Measurements from ENCODE around the gene RNASE9.
A peak's percentile ranks its signal among the peaks of the same experiment; 100 is the strongest.
"Not testable (repeated sequence)": the region's sequence is repeated elsewhere in the genome, so short reads cannot be mapped to it uniquely, and the experiment has no call there.

The RNASE9 gene

DNA sequence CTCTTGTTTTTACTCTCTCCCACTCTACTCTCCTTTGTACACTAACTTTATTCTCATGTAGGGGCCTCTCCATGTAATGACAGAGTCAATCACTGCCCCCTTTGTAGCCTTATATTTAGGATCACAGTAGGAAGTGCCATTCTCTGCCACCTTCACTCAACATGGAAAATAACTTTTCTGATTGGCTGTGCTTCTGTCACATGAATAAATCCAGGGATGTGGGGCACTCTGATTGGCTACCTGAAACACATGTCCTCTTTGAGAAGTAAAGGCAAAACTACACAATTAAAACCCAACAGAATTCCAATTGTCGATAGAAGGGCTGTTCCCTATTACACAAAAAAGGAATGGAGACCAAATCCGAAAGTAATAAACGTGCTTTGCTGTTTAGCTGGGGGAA, at the start of gene RNASE9:
Gene RNASE9, minus strand, starts transcription at position 87 of the 400 bp plus-strand sequence.
- DNase-seq = no peak

DNA sequence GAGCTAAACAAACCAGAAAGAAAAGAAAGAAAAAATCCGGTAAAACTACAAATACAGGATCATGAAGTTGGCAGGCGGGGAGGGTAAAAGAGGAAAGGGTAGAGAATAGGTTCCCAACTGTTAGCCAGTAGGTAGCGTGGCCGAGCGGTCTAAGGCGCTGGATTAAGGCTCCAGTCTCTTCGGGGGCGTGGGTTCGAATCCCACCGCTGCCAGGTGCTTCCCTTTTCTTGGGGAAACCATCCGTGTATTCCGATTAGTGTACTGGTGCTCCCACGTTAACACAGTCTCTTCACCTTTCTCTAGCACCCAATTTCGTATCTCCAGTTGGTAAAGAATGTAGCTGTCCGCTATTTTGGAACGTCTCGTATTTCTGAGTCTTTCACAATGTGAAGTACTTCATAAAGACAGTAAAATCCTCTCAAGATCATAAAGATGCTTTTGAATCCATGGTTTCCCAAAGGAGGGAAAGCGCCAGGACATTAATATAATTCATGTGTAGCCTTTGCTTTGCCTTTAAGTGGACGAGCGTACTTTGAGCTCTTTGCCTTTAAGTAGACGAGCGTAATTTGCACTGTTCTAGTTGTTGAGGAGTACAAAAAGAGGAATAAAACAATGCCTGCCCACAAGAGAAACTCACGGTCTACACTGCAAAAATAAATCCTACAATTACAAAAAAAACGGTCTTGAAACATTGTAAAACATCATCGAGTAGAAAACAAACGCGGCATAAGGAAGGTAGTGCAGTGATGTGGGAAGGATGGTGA, 49.3 kb upstream of the RNASE9 start:
- DNase-seq = no peak

DNA sequence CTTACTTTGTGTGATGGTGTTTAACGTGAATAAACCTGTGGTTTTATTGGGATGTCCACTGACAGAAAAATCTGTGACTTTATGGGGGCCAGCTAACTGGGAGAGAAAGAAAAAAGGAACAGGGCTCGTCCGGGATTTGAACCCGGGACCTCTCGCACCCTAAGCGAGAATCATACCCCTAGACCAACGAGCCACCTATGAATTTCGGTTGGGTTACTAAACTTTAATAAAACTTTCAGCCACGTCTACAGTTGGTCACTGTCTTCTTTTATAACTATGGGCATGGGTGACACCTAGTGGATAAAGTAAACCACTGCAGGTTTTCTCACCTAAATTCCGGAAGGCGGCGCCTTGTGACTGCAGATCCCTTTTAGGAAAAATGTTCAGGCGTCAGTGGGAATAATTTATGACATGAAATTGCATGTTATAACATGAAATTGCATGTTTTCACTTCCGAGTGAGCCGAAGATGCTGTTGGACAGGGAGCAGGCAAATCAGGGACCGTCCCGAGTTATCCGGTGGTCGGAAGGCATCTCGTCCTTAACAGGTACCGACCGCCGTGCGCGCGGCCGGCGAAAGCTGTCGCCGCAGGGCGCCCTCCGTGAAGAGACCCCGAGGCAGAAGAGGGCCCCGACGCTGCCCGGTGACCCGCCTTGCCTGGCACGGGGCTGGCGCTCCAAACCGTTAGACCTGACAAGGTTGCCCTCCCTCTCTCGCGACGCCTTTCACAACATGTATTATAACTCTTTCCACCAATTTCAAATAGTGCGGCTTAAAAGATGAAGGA, 48.6 kb upstream of the RNASE9 start:
- DNase-seq = peak; percentile 57

DNA sequence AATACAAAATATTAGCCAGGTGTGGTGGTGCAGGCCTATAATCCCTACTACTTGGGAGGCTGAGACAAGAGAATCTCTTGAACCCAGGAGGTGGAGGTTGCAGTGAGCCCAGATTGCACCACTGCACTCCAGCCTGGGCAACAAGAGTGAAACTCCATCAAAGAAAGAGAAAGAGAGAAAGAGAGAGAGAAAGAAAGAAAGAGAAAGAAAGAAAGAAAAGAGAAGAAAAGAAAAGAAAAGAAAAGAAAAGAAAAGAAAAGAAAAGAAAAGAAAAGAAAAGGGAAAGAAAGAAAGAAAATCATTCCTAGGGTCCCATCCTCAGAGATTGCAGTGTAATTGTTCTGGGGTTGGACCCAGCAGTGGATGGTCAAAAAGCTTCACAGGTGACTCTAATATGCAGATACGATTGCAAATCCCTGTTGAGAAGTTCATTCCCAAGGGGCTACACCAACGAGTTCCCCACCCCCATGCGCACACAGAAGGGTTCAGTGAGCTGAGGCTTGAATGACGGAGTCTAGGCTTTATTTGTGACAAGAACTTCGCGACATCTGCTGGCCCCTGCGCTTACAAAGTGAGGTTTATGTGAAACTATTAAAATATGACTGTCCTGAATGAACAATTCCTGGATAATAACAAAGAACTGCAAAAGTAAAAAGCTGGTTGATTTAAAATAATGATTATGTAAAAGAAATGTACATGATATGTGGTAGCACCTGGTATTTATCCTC, 47.7 kb upstream of the RNASE9 start:
- no peak for DNase-seq

DNA sequence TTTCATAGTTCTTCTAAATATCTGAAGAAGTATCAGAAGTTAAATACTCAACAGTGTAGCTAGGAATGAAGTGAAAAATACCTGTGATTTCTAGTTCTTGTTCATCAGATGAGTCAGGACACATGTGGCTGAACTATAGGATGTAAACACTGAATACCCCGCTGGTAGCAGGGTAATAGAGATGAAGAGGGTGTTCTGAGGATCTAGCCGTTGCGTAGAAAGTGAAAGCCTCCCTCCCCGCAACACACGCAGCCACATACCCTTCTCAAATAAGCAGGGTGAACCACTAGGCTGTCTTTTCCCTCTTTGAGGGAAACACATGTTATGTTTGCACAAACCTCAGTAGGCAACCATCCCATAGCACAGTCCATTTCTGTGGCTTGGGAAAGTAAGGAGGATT, 46.8 kb upstream of the RNASE9 start:
- DNase-seq = no peak

DNA sequence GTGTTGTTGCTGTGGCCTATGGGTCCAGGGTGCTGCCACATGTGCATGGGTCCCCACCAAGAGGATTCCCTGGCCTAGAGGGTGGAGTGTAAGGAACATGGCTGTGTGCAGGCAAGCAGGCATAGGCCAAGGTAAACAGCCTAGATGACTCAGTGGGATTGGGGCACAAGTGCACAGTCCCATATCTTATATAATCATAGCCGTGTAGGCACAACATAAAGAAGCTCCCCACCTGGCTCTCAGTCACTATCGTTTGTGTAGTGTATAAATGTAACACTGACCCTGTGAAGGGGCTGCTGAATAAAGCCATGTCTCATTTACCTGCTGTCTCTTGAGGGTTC, 46.0 kb upstream of the RNASE9 start:
- no peak for DNase-seq

DNA sequence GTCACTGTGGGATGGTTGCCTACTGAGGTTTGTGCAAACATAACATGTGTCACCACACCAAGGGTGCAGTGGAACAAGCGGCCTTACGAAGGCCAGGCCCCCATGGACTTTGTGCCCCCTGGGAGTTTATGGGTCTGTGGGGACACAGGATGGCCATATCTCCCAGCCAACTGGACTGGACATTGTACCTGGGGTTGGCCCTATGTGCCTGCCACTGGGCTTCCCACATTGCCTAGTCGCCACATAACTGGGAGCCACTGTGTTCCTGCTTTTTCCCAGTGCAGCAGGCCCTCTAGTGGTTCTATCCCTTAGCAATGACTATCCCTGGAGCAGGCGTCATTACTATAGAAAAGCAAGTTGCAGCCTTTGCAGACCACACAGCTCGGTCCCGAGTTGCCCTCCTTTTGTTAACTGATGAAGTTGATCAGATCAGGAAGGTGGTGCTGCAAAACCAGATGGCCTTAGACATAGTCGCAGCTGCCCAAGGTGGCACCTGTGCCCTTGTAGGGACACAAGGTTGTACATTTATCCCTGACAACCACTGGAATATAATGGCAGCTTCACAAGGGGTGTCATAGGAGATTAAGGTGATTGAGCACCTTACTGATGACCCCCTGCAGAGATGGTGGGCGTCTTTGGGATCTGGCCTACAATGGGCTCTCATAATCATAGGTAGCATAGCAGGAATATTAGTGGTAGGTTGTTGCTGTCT, 45.5 kb upstream of the RNASE9 start:
- DNase-seq = no peak

DNA sequence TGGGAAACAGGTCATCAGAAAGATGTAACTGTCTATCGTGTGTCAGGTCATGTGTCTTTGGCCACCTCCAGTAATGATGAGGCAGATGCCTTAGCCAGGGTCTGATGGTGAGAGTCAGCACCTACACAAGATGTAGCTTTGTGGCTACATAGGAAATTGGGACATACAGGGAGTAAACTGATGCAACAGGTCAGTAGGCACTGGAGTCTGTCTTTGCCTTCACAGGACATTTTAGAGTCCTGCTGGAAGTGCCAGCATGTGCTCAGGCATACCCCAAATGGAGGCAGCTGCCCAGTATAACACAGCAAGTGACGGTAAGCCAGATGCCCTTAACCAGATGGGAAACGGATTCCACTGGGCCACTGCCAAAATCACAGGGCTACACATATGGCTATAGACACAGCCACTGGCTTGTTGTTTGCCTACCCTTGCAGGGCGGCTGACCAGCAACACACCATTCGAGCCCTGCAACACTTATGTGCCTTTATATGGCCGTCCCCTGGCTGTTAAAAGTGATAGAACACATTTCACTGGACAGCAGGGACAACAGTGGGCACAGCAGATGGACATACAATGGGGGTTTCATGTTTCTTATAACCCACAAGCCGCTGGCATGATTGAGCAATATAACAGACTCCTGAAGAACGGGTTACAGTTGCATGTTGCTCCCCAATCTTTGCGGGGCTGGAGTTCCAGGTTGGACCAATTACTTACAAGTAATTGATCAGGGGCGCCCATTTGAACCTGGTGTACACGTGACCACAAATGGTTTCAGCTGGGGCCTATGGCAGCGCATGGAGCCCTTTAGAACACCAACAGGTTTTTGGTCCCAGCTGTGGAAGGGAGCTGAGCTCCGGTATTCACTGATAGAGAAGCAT, 43.2 kb upstream of the RNASE9 start:
- no peak for DNase-seq

DNA sequence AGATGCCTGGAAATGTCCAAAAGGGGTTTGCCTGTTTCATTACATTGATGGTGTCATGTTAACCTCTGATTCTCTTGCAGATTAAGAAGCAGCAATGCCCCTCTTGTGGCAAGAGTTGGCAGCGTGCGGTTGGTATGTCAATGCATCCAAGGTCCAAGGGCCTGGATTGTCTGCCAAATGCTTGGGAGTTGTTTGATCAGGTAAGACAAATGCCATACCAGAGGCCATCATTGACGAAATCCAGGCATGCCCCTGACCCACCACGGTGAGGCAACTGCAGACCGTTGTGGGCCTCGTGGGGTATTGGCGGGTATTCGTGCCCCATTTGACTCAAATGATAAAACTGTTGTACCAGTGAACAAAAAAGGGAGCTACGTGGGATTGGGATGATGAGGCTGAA, 41.7 kb upstream of the RNASE9 start:
- DNase-seq = no peak

DNA sequence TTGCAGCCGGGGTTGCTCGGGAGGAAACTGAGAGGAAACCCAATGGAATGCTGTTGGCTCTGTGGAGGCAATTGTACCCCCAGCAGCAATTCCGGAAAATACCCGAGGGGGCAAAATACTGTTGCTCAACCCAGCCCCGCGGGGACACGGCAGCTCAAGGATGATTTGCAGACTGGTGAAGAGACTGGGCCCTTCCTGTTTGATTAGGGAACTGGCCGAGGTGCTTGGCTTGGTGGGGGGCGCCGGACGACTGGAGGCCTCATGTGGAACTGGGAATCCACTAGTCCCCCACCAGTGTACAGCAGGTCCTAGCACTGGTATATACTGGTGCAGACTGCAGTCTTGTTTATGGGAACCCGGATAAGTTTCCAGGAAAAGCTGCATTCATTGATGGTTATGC, 40.7 kb upstream of the RNASE9 start:
- DNase-seq = no peak

DNA sequence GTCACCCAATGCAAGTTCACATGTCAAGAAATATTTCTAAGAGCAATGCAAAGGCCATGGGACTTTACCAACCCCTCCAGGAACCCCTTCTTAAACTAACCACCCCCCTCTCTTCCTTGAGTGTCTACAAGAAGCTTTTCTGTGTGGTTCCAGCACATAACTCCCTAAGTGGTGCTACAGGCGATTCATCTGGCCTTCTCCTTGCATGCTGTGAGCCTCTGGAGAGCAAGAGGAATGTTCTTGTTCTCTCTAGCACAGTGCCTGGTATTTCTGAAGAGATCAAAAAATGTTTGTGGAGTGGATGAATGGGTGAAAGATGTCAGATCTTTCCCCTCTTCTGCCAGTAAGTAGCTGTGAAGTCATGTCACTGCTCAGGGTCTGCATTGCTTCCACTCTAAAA, 36.3 kb upstream of the RNASE9 start:
- DNase-seq = no peak

DNA sequence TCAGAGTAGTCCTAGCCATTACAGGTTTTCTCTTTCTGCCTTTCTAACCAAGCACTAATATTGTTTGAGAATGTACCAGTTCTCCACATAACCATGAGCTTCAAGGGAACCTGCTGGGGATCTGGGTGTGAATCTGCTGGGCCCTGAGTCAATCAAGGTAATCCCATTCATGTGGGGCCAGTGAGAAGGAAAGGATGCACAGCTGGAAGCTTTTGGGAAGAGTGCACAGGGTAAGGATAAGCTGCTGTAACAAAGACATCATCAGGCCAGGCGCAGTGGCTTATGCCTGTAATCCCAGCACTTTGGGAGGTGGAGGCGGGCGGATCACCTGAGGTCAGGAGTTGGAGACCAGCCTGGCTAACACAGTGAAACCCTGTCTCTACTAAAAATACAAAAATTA, 34.9 kb upstream of the RNASE9 start:
- DNase-seq = not testable (repeated sequence)

DNA sequence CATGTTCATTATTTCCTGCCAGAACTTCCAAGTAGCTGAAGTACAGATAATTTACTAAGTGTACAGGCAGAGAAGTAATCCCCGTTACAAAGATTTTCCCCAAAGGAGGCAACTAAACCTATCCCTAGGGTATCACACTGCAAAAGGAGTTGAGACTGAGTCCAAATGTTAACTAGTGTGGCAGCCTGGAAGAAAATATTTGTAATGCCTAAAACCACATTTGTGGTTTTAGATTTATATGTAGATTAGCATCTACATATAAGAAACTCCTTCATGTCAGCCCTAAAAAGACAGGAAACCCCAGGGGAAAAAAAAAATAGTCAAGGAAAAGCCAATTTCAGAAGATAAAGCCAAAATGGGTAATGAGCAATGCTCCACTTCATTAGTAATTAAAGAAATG, 31.7 kb upstream of the RNASE9 start:
- DNase-seq = no peak

DNA sequence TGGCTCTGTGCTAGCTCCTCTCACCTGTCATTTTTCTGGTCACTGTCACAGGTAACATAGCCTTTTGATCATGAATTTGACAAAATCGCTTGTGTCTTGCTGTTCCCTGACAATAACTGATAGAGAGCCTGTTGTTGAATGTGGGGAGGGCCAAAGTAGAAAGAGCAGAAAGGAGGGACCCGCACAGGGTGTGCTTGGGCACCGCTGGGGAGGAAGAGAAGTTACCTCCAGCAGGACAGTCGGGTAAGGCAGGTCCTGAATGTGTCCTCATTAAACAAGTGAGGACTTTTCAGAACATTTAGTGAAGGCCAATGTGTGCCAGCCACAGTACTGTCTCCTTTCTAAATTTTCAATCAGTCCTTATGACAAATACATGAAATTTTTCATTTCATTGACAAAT, 30.4 kb upstream of the RNASE9 start, which contains the start of gene RNASE12:
Gene RNASE12, minus strand, starts transcription at position 142 of the 400 bp plus-strand sequence. CDS start 653 bp downstream, outside the sequence.
- no peak for DNase-seq

DNA sequence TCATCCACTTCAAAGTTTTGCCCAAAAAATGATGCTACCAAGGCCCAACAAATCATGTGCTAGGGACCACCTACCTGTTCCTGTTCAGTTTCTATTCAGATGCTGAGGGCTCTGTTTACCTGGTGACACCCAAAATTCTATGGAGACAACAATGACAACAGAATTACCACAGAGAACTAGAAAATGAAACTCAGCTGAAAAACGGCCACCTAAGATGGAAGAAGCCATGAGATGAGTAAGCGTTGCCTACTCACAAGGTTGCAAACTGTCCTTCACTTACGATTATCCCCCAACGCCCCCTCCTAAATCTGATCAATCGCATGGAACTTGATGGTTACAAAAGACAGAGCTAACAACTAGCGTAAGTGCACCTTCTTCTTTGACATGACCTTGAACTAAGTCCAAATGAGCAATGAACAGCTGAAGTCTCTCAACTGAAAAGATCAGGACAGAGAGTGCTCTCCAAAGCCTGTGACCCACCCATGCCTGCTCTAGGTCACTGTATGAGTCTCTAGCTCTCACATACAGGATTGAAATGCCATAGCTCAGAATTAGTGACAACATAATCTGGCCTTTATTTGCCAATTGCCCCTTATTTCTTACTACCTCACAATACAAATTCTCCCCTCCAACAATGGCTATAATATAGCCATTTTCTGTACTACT, 26.8 kb upstream of the RNASE9 start, which contains the start of gene RNASE11:
Gene RNASE11, minus strand, starts transcription at position 513 of the 666 bp plus-strand sequence.
- no peak for DNase-seq

DNA sequence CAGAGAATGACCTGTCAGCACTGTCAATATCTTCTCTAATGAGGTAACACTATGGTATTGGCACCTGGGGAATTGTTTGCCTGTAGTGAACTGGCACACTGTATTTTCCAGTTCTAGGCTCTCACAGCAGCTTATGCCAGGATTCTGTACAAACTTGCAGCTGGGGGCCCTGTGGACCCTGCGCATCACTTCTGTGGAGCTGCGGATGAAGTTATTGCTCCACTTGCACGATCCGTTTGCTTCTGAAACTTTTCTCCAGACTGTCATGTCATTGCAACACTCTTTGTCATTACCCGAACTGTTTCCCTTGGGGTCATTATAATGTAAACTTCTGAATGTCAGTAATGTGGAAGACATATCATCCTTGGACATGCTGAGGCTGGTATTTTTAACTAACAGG, 23.1 kb upstream of the RNASE9 start:
- no peak for DNase-seq

DNA sequence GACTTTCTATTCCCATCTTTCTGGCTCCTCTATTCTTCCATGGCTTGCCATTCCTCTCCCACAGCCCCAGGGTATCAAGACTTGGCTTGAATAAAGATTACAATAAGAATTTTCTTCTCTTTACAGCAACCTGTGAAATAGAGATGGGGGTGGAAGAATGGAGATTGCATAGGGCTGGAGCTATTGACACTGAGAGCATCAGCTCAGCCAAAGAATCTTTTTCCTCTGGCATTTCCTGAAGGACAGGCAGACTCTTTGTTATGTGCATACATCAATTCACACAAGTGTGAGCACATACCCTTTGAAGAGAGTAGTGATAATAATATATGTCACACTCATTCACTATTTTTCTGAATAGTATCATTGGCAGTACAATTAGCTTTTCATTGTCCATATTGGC, 22.3 kb upstream of the RNASE9 start:
- DNase-seq = no peak

DNA sequence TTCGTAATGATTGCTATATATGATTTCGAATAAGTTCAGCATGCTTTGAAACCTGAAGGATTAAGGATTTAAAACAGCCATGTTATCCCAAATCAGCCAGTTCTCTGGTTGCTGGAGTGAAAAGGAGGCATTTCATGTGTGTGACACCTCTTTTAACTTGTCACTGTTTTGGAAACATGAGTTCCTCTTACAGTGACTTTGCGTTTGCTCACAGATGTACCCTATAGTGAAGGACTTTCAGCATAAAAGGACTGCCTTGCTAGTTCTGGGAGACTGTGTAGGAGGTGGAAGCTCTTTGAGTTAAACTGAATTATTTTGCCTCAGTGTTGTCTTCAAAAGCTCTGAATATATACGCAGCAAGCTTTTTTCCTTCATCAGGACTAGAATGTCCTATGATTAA, 19.4 kb upstream of the RNASE9 start:
- DNase-seq = no peak

DNA sequence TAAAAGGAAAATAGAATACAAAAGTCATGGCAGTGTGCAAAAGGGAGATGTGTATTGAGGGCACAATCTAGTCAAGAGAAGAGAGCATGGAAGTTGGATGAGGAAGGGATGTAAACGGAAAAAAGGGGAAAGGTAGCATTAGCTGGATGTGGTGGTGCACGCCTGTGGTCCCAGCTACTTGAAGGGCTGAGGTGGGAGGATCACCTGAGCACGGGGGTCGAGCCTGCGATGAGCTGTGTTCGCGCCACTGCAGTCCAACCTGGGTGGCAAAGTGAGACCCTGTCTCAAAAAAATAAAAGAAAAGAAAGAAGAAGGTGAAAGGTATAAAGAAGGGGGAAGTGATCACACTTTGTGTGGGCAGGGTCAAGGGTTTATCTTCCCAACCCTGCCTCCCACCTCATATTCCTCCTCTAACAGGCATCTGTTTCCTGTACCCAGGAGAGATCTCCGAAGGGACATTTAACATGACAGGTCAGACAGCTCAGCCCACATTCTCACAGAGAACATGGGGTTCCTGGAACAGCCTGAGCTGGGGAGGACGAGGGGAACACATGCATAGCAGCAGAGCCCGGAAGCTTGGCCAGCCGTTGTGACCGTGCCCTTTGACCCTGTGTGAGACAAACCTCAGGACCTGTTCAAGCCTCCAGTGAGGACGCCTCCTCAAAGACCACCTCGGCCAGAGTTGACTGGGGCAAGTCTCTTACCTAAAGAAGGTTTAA, 18.1 kb upstream of the RNASE9 start:
- no peak for DNase-seq

DNA sequence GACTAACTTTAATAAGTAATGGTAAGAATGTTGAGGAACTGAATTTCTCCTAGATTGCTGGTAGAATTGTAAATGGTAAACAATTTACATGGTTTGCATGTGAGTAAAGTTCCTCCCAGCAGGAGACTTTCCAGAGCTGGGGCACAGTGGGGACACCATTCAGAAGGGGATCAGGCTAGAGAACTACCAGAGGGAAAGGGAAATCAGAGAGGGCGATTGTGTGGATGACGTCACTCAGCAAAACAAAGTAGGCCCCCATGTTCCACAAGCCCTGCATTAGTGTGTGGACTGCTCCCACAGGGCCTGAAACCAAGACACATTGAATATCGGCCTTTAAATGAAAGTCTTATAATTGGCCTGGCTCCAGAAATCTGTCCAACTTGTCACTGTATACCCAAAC, 17.5 kb upstream of the RNASE9 start:
- DNase-seq = no peak
